K562 (cell line): ENCODE data around the gene GATA2. TPM values are rescaled to one million over a fixed set of nuclear protein-coding genes. Genes with fewer than 3 reads are reported as not detected.
A peak's percentile ranks its signal among the peaks of the same experiment; 100 is the strongest.

Experiments
- CBX3 ChIP-seq, 2 experiments: IDR thresholded peaks; 1 replicate in 1 of 2; 2 replicates in 1 of 2; pipeline ENCODE4 v1.6.1; 2012; ENCODE audit warnings: inconsistent platforms in 2 of 2, low read length in 2 of 2, borderline replicate concordance in 1 of 2, control low read depth in 1 of 2
- CEBPB ChIP-seq: fragments of 450-650 bp; IDR thresholded peaks from 2 replicates; pipeline ENCODE4 v1.6.1; 2016; ENCODE audit warnings: missing genetic modification characterization, missing compliant biosample characterization
- EP400 ChIP-seq: fragments of 450-650 bp; IDR thresholded peaks from 2 replicates; pipeline ENCODE4 v1.6.1; 2017; ENCODE audit warnings: antibody characterized with exemption, mild to moderate bottlenecking, moderate library complexity
- FIP1L1 ChIP-seq: fragments of 200-400 bp; formaldehyde crosslinking; IDR thresholded peaks from 2 replicates; pipeline ENCODE4 v1.6.1; 2018; ENCODE audit warnings: mild to moderate bottlenecking, low read depth, low read length; ENCODE audit not compliant: poor library complexity, severe bottlenecking
- HCFC1 ChIP-seq: IDR thresholded peaks from 2 replicates; pipeline ENCODE4 v1.6.1; 2012; ENCODE audit warnings: low read depth, low read length, improper control_type of control experiment
- KDM1A ChIP-seq, 2 experiments: fragments of 450-650 bp; IDR thresholded peaks; 2 replicates each; pipeline ENCODE4 v1.6.1; 2016; ENCODE audit warnings: mild to moderate bottlenecking in 2 of 2
- RBM17 ChIP-seq: fragments of 200-400 bp; formaldehyde crosslinking; IDR thresholded peaks from 2 replicates; pipeline ENCODE4 v1.6.1; 2017; ENCODE audit warnings: low read depth, mild to moderate bottlenecking, low read length, borderline replicate concordance
- RBM25 ChIP-seq: fragments of 200-400 bp; formaldehyde crosslinking; IDR thresholded peaks from 2 replicates; pipeline ENCODE4 v1.6.1; 2018; ENCODE audit warnings: low read length, low read depth, moderate library complexity; ENCODE audit not compliant: severe bottlenecking
- RUNX1 ChIP-seq: sonication (generic); IDR thresholded peaks from 2 replicates; pipeline ENCODE4 v1.6.1; 2016; ENCODE audit warnings: antibody characterized with exemption, low read depth
- SREBF2 ChIP-seq: sonication (generic); formaldehyde crosslinking; IDR thresholded peaks from 2 replicates; pipeline ENCODE4 v1.4.0; 2020; ENCODE audit warnings: mild to moderate bottlenecking, missing genetic modification reagents
- ZBTB8A ChIP-seq: fragments of 450-650 bp; IDR thresholded peaks from 2 replicates; pipeline ENCODE4 v1.6.1; 2018; ENCODE audit warnings: mild to moderate bottlenecking, moderate library complexity; ENCODE audit not compliant: partially characterized antibody
- ZFPM2 ChIP-seq: fragments of 250-450 bp; sonication (Bioruptor Pico); IDR thresholded peaks from 2 replicates; pipeline ENCODE4 v1.5.1; 2022; ENCODE audit warnings: mild to moderate bottlenecking
- ZNF589 ChIP-seq: fragments of 200-800 bp; sonication (Bioruptor generic); IDR thresholded peaks from 2 replicates; pipeline ENCODE4 v1.6.1; 2016; ENCODE audit warnings: low read depth, missing genetic modification characterization, missing compliant biosample characterization
- polyA plus RNA-seq, 8 experiments: library from polyadenylated mRNA; depleted of rRNA in 4 of 8; stranded (reverse) in 5 of 8; unstranded in 3 of 8; fragments of >200 nt; fragmentation: Nextera tagmentation in 2 of 8; fragmentation: Illumina TruSeq in 1 of 8; extraction: Ambion mirVana in 2 of 8; extraction: Trizol in 1 of 8; gene quantifications; 2 replicates each; pipeline versions ENCODE4 v1.2.1 to v1.2.3, GENCODE V29; 2011 to 2014; ENCODE audit warnings: inconsistent platforms in 1 of 8, missing spikeins in 1 of 8
- total RNA-seq, 7 experiments: library from RNA; depleted of rRNA in 6 of 7; stranded (reverse); fragments of >200 nt in 6 of 7; fragmentation: Illumina TruSeq in 2 of 7; extraction: Trizol in 2 of 7; gene quantifications; 2 replicates each; pipeline versions ENCODE4 v1.2.1 to v1.2.3, GENCODE V29; 2011 to 2021; ENCODE audit warnings: low replicate concordance in 1 of 7
- TF ChIP-seq, protein P1 (sequence below): fragments of 450-650 bp; IDR thresholded peaks from 2 replicates; pipeline ENCODE4 v1.7.1; 2018; ENCODE audit warnings: mild to moderate bottlenecking, low read depth; ENCODE audit not compliant: partially characterized antibody
- TF ChIP-seq, protein P2 (sequence below), 2 experiments: fragments of 450-650 bp; IDR thresholded peaks; 2 replicates each; pipeline ENCODE4 v1.6.1; 2018; ENCODE audit warnings: mild to moderate bottlenecking in 2 of 2, low read depth in 1 of 2; ENCODE audit not compliant: partially characterized antibody in 2 of 2
- TF ChIP-seq, protein P3 (sequence below): fragments of 250-450 bp; sonication (Bioruptor Pico); IDR thresholded peaks from 2 replicates; pipeline ENCODE4 v1.4.0; 2020

Gene GATA2
- total and polyA plus RNA-seq, 9 of the 15 experiments (the other 6 are each of a cell fraction or from before 2014, with no cell fraction given) = 8.5 to 218 (median 50.8) TPM

DNA sequence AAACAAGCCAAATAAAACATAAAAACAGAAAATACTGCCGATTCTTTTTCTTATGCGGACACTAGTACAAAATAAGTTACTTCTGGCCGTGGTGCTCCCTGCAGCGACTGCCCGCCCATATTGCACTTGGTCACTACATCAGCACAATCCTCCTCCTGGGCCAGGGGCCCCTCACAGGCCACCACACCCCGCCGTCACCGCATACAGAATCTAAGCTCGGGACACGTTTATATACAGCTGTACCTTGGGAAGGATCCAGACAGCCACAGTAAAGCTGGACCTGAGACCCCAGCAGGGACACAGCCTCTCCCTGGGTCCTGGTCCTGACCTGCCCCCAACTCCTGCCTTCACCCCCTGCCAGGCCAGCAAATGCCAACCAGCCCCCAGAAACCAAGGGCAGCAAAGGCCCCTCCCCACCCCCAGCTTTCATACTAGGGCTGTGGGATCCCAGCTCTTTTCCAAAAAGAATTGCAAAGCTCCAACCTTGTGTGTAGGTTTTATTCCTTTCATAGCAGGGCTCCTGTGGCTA lies 13.4 kb downstream of the GATA2 start (continued):
- TF ChIP-seq, protein P1, sequence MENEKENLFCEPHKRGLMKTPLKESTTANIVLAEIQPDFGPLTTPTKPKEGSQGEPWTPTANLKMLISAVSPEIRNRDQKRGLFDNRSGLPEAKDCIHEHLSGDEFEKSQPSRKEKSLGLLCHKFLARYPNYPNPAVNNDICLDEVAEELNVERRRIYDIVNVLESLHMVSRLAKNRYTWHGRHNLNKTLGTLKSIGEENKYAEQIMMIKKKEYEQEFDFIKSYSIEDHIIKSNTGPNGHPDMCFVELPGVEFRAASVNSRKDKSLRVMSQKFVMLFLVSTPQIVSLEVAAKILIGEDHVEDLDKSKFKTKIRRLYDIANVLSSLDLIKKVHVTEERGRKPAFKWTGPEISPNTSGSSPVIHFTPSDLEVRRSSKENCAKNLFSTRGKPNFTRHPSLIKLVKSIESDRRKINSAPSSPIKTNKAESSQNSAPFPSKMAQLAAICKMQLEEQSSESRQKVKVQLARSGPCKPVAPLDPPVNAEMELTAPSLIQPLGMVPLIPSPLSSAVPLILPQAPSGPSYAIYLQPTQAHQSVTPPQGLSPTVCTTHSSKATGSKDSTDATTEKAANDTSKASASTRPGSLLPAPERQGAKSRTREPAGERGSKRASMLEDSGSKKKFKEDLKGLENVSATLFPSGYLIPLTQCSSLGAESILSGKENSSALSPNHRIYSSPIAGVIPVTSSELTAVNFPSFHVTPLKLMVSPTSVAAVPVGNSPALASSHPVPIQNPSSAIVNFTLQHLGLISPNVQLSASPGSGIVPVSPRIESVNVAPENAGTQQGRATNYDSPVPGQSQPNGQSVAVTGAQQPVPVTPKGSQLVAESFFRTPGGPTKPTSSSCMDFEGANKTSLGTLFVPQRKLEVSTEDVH = no peak
- TF ChIP-seq ZNF589 (CRISPR knock-in tag) (no peak), RUNX1 (no peak), CEBPB (tag) (no peak), FIP1L1 (no peak), SREBF2 (CRISPR knock-in tag) (no peak), RBM25 (no peak), HCFC1 (no peak), ZFPM2 (CRISPR knock-in tag) (0 out of 2 replicates have a peak, but pooled peaks have one; percentile 62), CBX3 (IDR thresholded peaks at IDR 0.05; ENCODE audit: borderline replicate concordance in 1 of 2, low read length in 2 of 2) (no peak), EP400 (no peak), ZBTB8A (no peak), KDM1A (IDR thresholded peaks at IDR 0.05) (no peak), RBM17 (no peak)
- TF ChIP-seq, protein P2, sequence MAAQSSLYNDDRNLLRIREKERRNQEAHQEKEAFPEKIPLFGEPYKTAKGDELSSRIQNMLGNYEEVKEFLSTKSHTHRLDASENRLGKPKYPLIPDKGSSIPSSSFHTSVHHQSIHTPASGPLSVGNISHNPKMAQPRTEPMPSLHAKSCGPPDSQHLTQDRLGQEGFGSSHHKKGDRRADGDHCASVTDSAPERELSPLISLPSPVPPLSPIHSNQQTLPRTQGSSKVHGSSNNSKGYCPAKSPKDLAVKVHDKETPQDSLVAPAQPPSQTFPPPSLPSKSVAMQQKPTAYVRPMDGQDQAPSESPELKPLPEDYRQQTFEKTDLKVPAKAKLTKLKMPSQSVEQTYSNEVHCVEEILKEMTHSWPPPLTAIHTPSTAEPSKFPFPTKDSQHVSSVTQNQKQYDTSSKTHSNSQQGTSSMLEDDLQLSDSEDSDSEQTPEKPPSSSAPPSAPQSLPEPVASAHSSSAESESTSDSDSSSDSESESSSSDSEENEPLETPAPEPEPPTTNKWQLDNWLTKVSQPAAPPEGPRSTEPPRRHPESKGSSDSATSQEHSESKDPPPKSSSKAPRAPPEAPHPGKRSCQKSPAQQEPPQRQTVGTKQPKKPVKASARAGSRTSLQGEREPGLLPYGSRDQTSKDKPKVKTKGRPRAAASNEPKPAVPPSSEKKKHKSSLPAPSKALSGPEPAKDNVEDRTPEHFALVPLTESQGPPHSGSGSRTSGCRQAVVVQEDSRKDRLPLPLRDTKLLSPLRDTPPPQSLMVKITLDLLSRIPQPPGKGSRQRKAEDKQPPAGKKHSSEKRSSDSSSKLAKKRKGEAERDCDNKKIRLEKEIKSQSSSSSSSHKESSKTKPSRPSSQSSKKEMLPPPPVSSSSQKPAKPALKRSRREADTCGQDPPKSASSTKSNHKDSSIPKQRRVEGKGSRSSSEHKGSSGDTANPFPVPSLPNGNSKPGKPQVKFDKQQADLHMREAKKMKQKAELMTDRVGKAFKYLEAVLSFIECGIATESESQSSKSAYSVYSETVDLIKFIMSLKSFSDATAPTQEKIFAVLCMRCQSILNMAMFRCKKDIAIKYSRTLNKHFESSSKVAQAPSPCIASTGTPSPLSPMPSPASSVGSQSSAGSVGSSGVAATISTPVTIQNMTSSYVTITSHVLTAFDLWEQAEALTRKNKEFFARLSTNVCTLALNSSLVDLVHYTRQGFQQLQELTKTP (IDR thresholded peaks at IDR 0.05; ENCODE audit: low read depth in 1 of 2, partially characterized antibody in 2 of 2) = no peak
- TF ChIP-seq, protein P3, sequence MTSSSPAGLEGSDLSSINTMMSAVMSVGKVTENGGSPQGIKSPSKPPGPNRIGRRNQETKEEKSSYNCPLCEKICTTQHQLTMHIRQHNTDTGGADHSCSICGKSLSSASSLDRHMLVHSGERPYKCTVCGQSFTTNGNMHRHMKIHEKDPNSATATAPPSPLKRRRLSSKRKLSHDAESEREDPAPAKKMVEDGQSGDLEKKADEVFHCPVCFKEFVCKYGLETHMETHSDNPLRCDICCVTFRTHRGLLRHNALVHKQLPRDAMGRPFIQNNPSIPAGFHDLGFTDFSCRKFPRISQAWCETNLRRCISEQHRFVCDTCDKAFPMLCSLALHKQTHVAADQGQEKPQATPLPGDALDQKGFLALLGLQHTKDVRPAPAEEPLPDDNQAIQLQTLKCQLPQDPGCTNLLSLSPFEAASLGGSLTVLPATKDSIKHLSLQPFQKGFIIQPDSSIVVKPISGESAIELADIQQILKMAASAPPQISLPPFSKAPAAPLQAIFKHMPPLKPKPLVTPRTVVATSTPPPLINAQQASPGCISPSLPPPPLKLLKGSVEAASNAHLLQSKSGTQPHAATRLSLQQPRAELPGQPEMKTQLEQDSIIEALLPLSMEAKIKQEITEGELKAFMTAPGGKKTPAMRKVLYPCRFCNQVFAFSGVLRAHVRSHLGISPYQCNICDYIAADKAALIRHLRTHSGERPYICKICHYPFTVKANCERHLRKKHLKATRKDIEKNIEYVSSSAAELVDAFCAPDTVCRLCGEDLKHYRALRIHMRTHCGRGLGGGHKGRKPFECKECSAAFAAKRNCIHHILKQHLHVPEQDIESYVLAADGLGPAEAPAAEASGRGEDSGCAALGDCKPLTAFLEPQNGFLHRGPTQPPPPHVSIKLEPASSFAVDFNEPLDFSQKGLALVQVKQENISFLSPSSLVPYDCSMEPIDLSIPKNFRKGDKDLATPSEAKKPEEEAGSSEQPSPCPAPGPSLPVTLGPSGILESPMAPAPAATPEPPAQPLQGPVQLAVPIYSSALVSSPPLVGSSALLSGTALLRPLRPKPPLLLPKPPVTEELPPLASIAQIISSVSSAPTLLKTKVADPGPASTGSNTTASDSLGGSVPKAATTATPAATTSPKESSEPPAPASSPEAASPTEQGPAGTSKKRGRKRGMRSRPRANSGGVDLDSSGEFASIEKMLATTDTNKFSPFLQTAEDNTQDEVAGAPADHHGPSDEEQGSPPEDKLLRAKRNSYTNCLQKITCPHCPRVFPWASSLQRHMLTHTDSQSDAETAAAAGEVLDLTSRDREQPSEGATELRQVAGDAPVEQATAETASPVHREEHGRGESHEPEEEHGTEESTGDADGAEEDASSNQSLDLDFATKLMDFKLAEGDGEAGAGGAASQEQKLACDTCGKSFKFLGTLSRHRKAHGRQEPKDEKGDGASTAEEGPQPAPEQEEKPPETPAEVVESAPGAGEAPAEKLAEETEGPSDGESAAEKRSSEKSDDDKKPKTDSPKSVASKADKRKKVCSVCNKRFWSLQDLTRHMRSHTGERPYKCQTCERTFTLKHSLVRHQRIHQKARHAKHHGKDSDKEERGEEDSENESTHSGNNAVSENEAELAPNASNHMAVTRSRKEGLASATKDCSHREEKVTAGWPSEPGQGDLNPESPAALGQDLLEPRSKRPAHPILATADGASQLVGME = no peak
